Bronchial smooth muscle cell (primary cell): ENCODE results near the gene PIGK. TPM values are rescaled to one million over a fixed set of nuclear protein-coding genes. Genes with fewer than 3 reads are reported as not detected.

ENCODE experiments used
- total RNA-seq: library from RNA; depleted of rRNA; stranded (reverse); fragments of >200 nt; gene quantifications from 2 replicates; pipeline ENCODE4 v1.2.1, GENCODE V29; 2014

The PIGK gene
- total RNA-seq: 33.0 and 34.2 TPM in 2 replicates

GRCh38 chr1:77219166-77219887, at the start of gene PIGK:
PIGK (minus strand) TSS chr1:77219430; CDS start chr1:77219402, 28 bp downstream.

Other genes starting within 250 kb of the PIGK start
- 60.4 and 63.6 TPM in 2 replicates for gene AK5, start 62.6 kb upstream of the PIGK start, total RNA-seq